Inflammatory macrophage (primary cell): ENCODE results near the gene GTF2IRD1.
"Not testable (repeated sequence)": the region's sequence is repeated elsewhere in the genome, so short reads cannot be mapped to it uniquely, and the experiment has no call there.

Source experiments
- DNase-seq, 2 donors: peaks; one replicate each; pipeline ENCODE4 v3.0.0-alpha.2; 2020 to 2022

Gene GTF2IRD1

GRCh38 chr7:74606909-74607510, 153.3 kb downstream of the GTF2IRD1 start:
- DNase-seq: no peak

- DNase-seq: no peak
Measured at GRCh38 chr7:74612015-74612829, 158.5 kb downstream of the GTF2IRD1 start.

- no peak for DNase-seq
Measured at GRCh38 chr7:74615933-74616780, 162.5 kb downstream of the GTF2IRD1 start.

- DNase-seq: peak; percentile 85 to 93
Measured at GRCh38 chr7:74617180-74617744, 163.6 kb downstream of the GTF2IRD1 start.

GRCh38 chr7:74619235-74619860, 165.6 kb downstream of the GTF2IRD1 start:
- DNase-seq: no peak

- no peak for DNase-seq
Measured at GRCh38 chr7:74622228-74622749, 168.6 kb downstream of the GTF2IRD1 start.

GRCh38 chr7:74623135-74623534, 169.4 kb downstream of the GTF2IRD1 start:
- DNase-seq: no peak

GRCh38 chr7:74625446-74625845, 171.7 kb downstream of the GTF2IRD1 start:
- peak; percentile 79 to 82 for DNase-seq

- no peak for DNase-seq
Measured at GRCh38 chr7:74627661-74628411, 174.1 kb downstream of the GTF2IRD1 start.

GRCh38 chr7:74632505-74632904, 178.8 kb downstream of the GTF2IRD1 start:
- DNase-seq: no peak

- no peak for DNase-seq
Measured at GRCh38 chr7:74633451-74633921, 179.8 kb downstream of the GTF2IRD1 start.

- DNase-seq: no peak
Measured at GRCh38 chr7:74637745-74638144, 184.0 kb downstream of the GTF2IRD1 start.

GRCh38 chr7:74650055-74650454, 196.3 kb downstream of the GTF2IRD1 start:
- peak; percentile 67 to 82 for DNase-seq

- peak in 1 of 2 donors; percentile 52 for DNase-seq
Measured at GRCh38 chr7:74650493-74651132, 196.9 kb downstream of the GTF2IRD1 start.

- DNase-seq: not testable (repeated sequence)
Measured at GRCh38 chr7:74651133-74651504, 197.4 kb downstream of the GTF2IRD1 start.
